GM18505 (cell line): ENCODE results near the gene ISG20.

Experiments
- ATAC-seq: cut with Tn5 transposase; IDR thresholded peaks from one replicate; pipeline ENCODE4 v1.9.1; 2021; ENCODE audit not compliant: unreplicated experiment
- POLR2A ChIP-seq: IDR thresholded peaks from 4 replicates; pipeline ENCODE4 v1.6.1; 2011; ENCODE audit warnings: borderline replicate concordance; ENCODE audit not compliant: insufficient read depth, insufficient read length; ENCODE audit errors: extremely low read depth

Gene ISG20

DNA sequence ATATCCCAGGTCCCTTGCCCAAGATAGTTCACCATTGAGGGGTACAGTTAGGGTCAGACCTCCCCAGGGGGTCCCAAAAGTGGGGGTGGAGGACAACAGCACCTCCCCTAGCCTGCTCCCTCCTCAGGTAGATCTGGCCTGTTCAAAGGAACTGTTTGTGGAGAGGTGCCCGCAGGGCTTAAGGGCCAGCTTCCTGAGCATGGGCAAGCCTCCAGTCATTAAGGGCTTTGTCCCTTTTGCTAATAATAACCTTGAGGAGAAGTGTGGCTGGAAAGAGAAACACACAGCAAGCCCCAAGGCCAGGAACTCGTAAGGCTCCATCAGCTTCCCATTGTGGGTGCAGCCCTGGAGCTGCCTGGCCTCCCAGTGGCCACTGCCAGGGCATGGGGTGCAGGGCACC is 47.4 kb downstream of the ISG20 start:
- no peak for ATAC-seq
- TF ChIP-seq POLR2A: no peak

DNA sequence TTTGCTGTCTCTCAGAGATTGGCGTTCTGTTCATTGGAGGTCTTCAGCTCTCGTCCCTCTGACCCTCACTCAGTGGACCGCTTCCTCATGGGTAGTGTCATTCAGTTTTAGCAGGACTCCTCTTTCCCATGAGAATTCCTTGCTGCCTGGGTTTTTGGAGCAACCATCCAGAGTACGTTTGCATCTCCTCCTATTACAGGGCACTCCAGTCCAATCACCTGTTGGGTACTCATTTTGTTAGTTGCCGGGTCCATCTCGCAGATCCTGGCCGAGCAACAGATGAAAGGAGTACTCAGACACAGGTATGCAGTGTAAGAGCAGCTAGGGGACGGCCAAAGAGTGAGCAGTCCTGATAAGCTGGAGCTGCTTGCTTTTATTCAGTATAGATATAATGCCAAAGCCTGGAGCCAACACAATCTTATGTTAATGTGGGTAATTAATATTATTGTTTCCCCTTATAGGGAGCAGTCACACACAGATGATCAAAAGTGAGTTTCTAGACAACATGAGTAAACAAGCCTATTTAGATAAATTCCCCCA is 49.6 kb downstream of the ISG20 start:
- no peak for TF ChIP-seq POLR2A
- no peak for ATAC-seq

DNA sequence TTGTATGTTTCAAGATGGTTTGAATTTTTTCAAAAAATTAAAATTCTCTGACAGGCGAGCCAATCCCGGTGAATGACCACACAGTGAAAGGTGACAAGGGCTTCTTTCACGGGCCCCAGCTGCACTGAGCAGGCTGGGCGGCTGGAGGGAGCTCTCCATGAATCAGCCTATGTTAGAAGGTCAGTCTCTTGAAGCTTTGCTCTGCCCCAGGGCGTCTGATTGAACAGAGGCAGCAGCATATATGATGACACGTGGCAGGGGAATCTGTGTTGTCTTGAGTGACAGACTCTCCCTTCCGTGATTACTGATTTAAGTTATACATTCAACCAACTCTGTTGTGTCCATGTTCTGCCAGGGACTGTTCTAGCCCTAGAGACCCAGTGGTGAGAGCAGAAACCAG is 51.5 kb downstream of the ISG20 start:
- no peak for ATAC-seq

GRCh38 chr15:88693191-88693590 is 54.4 kb downstream of the ISG20 start:
- no peak for TF ChIP-seq POLR2A
- ATAC-seq: no peak

More for the DNA sequence above, 51.5 kb downstream of the ISG20 start:
- TF ChIP-seq POLR2A: no peak

DNA sequence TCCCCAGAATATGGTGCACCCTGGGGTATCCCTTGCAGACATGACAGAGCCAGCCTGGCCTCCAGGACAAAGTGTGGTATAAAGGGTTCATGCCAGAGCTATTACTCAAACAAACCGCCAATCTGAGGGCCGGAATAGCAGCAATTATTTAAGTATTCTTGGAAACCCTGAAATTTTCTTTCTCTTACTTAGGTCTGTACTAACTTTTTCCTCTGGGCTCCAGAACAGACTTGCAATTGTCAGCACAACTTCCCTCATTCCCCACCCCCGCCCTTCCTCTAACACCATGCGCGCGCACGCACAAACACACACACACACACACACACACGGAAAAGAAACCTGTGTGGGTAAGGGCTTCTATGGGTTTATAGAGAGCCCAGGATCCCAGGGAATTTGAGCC is 56.3 kb downstream of the ISG20 start:
- ATAC-seq: no peak
- TF ChIP-seq POLR2A: no peak

DNA sequence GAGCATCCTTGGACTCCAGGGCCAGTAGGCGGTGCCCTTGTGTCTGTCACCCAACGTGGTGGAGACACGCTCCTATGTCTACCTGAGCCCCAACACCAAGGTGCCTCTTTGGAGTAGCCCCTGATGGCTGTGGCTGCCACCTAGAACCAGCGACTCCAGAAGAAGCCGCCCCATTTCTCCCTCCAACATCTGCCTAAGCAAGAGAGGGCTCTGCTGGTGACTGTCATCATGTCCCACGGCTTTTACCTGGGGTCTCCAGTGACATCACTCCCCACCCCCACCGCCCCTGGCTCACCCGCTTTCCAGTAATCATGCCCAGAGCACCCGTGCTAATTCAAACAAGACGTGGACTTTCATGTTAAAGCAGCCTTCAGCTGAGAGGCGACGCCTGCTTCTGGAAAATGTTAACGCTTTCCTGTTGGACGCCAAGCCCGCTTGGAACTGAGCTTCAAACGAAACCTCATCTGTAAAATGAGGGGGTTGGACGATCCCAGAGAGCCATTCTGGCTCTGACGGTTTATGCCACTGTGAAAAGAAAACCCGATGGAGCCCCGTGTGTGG is 57.0 kb downstream of the ISG20 start:
- no peak for TF ChIP-seq POLR2A
- no peak for ATAC-seq

DNA sequence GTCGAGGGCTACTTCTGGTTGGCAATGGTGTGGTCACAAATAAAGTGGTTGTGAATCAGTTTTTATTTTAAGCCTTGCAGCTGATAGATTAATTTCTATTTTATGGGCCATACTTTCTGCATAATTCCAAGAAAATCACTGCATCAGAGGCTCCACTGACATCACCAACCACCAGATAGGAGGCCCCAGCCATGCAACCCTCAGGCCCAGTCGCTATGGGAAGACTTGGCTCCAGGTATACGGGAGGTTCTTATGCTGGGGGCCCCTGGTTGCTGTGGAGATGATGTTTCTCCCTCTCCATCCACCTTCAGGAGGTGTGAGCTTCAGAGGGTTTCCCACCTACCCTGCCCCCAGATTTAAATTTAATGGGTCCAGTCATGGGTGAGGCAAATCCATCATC is 57.4 kb downstream of the ISG20 start:
- no peak for ATAC-seq
- no peak for TF ChIP-seq POLR2A

- TF ChIP-seq POLR2A: no peak
- no peak for ATAC-seq
These were observed 58.5 kb downstream of the ISG20 start for GRCh38 chr15:88697276-88697675.

- no peak for TF ChIP-seq POLR2A
- ATAC-seq: no peak
These were observed 61.0 kb downstream of the ISG20 start for GRCh38 chr15:88699861-88700260.

DNA sequence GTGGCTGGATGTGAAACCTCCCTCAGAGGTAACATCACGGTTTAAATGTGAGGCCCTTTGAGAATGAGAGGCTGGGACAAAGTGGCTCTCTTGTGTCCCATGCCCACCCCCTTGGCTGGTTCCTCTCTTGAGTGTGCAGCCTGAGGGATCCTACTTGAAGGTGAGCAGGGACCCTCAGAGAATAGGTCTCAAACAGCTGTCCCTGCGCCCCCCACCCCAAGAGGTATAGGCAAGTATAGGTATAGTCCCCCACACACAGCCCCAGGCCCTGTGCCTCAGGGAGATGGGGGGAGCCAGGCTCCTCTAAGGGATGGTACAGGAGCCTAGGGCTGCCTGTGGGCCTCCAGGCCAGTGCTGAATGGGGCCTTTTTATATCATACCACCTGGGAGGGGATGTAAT is 61.9 kb downstream of the ISG20 start:
- no peak for ATAC-seq
- TF ChIP-seq POLR2A: no peak

DNA sequence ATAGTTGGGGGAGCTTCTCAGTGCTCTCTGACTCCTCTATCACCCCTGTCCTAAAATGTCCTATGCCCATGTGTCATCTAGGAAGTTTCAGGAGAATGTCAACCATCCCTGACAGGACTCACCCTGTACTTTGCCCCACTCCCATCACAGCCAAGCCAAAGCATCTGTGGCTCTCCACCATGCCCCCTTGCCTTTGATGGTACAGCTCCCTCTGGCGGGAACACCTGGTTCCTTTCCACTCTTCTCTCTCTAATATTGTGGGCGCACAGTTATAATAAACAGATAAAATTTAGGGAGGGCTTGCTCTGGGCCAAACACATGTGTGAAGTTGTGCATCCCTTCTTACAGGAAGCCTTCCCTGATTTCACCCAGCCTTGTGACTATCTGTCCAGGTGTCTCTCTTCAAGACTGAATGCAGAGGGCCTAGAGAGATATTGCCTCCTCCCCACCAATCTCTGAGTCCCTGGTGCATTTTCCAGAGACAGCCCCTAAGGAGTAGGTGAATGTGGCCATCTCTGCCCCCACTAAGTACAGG is 62.8 kb downstream of the ISG20 start:
- no peak for TF ChIP-seq POLR2A
- ATAC-seq: peak; percentile 71

- no peak for ATAC-seq
- no peak for TF ChIP-seq POLR2A
These were observed 64.2 kb downstream of the ISG20 start for GRCh38 chr15:88702983-88703382.

DNA sequence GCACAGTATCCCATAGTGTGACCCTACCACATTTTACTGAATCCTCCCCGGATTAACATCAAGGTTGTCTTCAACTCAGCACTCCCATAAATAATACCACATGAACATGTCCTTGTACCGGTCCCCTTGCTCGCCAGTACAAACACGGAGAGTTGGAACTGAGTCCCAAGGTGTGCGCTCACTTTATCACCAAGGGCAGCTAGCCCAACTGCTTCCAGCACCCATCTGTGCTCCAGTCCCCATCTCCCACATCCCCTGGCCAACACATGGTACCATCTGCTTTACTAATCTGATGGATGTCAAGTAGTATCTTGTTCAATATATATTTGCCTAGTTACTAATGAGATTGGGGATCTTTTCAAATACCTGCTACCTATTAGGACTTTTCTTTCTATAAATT is 64.7 kb downstream of the ISG20 start:
- ATAC-seq: no peak
- TF ChIP-seq POLR2A: no peak

DNA sequence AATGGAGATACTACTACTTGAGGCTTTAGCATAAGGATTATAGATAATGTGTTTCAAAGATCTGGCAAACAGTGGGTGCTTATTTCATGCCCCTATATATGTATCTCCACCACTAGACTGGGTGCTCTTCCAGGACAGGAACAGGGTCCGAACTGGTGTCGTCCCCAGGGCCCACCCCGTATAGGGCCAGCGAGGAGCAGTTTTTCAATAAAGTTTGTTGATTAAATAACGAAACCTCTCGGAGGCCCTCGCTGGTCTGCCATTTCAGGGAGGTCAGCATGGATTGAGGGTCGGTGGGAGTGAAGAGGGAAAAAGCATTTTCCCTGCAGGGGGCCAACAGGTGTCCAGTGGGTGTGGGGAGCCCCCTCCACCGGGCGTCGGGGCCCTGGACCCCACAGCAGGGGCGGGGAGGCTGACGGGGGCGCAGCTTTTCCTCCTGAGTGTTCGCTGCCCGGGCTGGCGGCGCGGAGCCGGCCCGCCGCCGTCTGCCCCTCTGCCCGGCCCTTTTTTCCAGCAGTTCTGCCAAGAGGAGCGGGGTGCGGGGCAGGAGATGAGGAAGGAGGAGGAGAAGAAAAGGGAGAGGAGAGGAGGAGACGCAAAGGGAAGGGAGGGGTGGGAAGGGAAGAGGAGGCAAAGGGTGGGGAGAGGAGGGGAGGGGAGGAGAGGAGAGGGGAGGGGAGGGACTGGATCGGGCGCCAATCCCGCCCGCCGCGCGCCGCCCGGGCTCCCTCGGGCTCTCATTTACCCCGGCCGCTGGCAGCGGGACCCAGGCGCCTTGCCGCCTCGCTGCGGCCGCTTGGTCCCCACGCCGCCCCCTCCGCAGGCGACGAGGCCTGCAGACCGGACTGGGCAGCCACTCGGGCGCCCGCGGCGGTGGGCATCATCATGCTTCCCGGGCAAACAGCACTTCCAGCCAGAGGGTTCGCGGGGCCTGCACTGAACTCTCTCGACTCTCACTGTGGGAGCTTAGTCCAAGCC is 66.3 kb downstream of the ISG20 start:
- TF ChIP-seq POLR2A: no peak
- ATAC-seq: no peak

GRCh38 chr15:88705769-88706165 is 67.0 kb downstream of the ISG20 start:
- TF ChIP-seq POLR2A: no peak

More at GRCh38 chr15:88705769-88706165, 67.0 kb downstream of the ISG20 start:
- no peak for ATAC-seq
